Nephron progenitor cell (in vitro differentiated cells): ENCODE results near the gene BRMS1L.

ENCODE experiments used
- DNase-seq: peaks from one replicate; pipeline ENCODE4 v3.0.0; 2021
- H3K27ac Mint-ChIP-seq: 2 replicates; pipeline ENCODE4 v1.8.0; 2021; ENCODE audit warnings: mild to moderate bottlenecking, moderate library complexity, mixed read lengths
- H3K27me3 Mint-ChIP-seq: 2 replicates; pipeline ENCODE4 v1.8.0; 2021; ENCODE audit warnings: mild to moderate bottlenecking, low read depth, mixed read lengths; ENCODE audit not compliant: poor library complexity
- H3K36me3 Mint-ChIP-seq: 2 replicates; pipeline ENCODE4 v1.8.0; 2021; ENCODE audit warnings: low read depth, mixed read lengths
- H3K4me1 Mint-ChIP-seq: 2 replicates; pipeline ENCODE4 v1.8.0; 2021; ENCODE audit warnings: mixed read lengths
- H3K4me3 Mint-ChIP-seq: 2 replicates; pipeline ENCODE4 v1.8.0; 2021; ENCODE audit warnings: mild to moderate bottlenecking, moderate library complexity, mixed read lengths
- H3K9me3 Mint-ChIP-seq: 2 replicates; pipeline ENCODE4 v1.8.0; 2021; ENCODE audit warnings: mild to moderate bottlenecking, moderate library complexity, mixed read lengths
- TF ChIP-seq, protein P1 (sequence below): fragments of 200-600 bp; sonication (generic); IDR thresholded peaks from 2 replicates; pipeline ENCODE4 v1.5.0; 2021; ENCODE audit warnings: antibody characterized with exemption

Gene BRMS1L

DNA sequence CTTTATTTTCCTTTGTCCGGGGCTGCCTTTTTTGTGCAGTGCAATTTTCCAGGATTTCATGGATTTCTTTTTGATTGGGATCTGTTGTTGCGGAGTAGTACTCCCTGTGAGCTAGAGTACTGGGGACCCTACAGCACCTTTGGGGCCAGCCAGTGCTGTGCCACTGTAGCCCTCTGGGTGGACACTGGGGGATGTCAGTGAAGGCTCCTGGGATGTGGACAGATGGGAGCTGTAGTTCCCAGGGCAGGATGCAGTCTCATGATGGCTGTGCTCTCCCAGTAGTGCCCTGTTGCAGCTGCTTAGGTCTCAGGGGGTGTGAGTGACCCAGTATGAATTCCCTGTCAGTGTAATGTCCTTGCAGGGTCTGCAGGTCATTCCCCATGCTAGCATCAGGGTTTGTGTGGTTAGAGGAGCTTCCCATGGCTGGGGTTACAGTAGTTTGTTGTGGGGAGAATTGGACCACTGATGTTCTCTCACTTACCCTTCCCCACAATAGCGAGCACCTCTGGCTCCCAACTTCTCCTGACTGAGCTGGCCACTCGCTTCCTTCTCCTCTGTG is 72.2 kb downstream of the BRMS1L start:
- Mint-ChIP-seq H3K4me3 (no peak overlapping the region), H3K9me3 (peaks cover 35% of the 10 kb centered on the region), H3K36me3 (peaks cover 12% of the 10 kb centered on the region), H3K27ac (no peak overlapping the region), H3K4me1 (peaks cover 5% of the 10 kb centered on the region), H3K27me3 (peaks cover 8% of the 10 kb centered on the region)
- DNase-seq = no peak
- TF ChIP-seq, protein P1, sequence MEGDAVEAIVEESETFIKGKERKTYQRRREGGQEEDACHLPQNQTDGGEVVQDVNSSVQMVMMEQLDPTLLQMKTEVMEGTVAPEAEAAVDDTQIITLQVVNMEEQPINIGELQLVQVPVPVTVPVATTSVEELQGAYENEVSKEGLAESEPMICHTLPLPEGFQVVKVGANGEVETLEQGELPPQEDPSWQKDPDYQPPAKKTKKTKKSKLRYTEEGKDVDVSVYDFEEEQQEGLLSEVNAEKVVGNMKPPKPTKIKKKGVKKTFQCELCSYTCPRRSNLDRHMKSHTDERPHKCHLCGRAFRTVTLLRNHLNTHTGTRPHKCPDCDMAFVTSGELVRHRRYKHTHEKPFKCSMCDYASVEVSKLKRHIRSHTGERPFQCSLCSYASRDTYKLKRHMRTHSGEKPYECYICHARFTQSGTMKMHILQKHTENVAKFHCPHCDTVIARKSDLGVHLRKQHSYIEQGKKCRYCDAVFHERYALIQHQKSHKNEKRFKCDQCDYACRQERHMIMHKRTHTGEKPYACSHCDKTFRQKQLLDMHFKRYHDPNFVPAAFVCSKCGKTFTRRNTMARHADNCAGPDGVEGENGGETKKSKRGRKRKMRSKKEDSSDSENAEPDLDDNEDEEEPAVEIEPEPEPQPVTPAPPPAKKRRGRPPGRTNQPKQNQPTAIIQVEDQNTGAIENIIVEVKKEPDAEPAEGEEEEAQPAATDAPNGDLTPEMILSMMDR = no peak

DNA sequence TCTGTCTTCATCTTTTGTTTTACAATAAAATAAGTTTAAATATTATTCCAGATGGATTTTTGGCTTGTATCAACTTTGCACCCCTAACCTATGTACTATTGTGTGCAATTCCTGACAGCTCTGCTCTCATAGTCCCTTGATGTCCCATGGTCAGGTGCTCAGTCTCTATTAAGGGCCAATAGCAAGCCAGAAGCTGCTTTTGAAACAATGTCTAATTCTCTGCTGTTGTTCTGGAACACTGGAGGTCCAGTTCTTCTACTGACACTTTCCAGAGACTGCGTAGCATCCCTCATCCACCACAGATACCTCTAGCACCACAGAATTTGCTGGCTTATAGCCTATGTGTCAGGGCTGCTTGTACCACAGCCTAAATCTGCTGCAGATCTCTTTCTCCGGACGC is 74.6 kb downstream of the BRMS1L start:
- TF ChIP-seq, protein P1 = no peak
- Mint-ChIP-seq H3K27ac (no peak overlapping the region), H3K4me3 (no peak overlapping the region), H3K36me3 (peaks cover 5% of the 10 kb centered on the region), H3K4me1 (peaks cover 5% of the 10 kb centered on the region), H3K27me3 (peaks cover 5% of the 10 kb centered on the region), H3K9me3 (peaks cover 15% of the 10 kb centered on the region)
- no peak for DNase-seq

DNA sequence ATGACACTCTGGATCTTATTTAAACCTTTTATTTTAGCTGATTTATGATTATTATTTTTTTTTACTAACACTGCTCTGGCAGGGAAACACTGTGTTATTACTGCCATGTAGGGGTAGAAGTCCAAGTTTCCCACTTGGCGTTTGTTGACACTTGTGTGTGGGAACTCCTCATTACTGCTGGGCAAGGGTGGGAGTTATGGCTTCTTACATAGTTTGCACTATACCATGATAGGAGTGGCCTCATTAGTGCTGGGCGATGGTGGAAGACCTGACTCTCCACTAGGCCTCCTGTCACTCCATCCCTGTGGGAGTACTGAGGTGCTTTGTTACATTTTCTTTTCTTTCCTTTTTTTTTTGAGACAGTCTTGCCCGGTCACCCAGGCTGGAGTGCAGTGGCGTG is 83.5 kb downstream of the BRMS1L start:
- Mint-ChIP-seq H3K4me1 (no peaks in the 10 kb centered on the region), H3K9me3 (no peaks in the 10 kb centered on the region), H3K27me3 (peaks cover 4% of the 10 kb centered on the region), H3K27ac (no peak overlapping the region), H3K4me3 (no peak overlapping the region), H3K36me3 (no peaks in the 10 kb centered on the region)
- TF ChIP-seq, protein P1 = no peak
- DNase-seq = no peak

DNA sequence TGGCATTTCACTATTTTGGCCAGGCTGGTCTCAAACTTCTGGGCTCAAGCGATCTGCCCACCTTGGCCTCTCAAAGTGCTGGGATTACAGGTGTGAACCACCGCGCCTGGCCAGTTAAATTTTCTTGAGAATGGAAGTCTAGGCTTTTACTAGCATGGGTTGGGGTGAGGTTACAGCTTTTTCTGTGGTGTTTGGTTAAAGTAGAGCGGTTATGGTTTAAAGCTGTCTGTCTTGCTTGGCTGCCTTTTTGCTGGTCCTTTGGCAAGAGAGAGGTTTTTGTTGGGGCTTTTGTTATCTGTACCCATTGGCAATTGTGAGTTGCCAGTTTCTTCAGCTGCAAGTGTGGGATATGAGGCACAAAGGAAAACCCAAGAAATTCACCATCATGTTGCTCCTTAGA is 84.1 kb downstream of the BRMS1L start:
- Mint-ChIP-seq H3K27ac (no peak overlapping the region), H3K4me3 (no peak overlapping the region), H3K27me3 (peaks cover 4% of the 10 kb centered on the region), H3K9me3 (no peaks in the 10 kb centered on the region), H3K4me1 (no peaks in the 10 kb centered on the region), H3K36me3 (no peaks in the 10 kb centered on the region)
- TF ChIP-seq, protein P1 = no peak
- no peak for DNase-seq

DNA sequence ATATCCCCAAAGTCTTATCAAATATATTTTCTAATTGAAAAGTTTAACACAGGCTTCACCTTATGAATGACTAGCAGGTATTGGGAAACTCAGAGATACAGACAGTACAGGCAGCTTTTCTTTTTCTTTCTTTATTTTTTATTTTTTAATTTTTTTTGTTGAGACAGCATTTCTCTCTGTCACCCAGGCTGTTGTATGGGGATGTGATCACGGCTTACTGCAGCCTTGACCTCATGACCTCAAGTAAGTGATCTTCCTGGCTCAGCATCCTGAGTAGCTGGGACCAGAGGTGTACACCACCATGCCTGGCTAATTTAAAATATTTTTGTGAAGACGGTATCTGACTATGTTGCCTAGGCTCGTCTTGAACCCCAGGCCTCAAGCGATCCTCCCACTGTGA is 85.0 kb downstream of the BRMS1L start:
- Mint-ChIP-seq H3K27ac (no peak overlapping the region), H3K4me3 (no peak overlapping the region), H3K36me3 (no peaks in the 10 kb centered on the region), H3K9me3 (no peaks in the 10 kb centered on the region), H3K4me1 (no peaks in the 10 kb centered on the region), H3K27me3 (peaks cover 4% of the 10 kb centered on the region)
- no peak for DNase-seq
- TF ChIP-seq, protein P1 = no peak

DNA sequence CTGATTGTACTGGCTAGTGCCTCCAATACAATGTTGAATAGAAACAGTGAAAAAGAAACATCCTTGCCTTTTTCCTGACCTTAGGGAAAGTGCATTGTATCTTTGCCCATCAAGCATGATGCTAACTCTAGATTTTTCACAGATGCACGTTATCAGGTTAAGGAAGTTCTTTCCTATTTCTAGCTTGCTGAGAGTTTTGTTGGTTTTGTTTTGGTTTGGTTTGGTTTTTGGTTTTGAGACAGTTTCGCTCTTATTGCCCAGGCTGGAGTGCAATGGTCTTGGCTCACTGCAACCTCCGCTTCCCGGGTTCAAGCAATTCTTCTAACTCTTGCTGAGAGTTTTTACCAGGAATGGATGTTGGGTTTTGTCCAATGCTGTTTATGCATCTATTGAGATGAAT is 89.0 kb downstream of the BRMS1L start:
- no peaks in the 10 kb centered on the region for H3K4me1 Mint-ChIP-seq
- TF ChIP-seq, protein P1 = no peak
- H3K27me3 Mint-ChIP-seq = no peaks in the 10 kb centered on the region
- no peaks in the 10 kb centered on the region for H3K9me3 Mint-ChIP-seq
- DNase-seq = no peak
- no peak overlapping the region for H3K4me3 Mint-ChIP-seq
- H3K27ac Mint-ChIP-seq = no peak overlapping the region
- no peaks in the 10 kb centered on the region for H3K36me3 Mint-ChIP-seq
